ENCODE data around the gene SH3TC1.

The SH3TC1 gene

GRCh38 chr4:8217871-8218270, 18.8 kb downstream of the SH3TC1 start:
- no peak for DNase-seq

DNA sequence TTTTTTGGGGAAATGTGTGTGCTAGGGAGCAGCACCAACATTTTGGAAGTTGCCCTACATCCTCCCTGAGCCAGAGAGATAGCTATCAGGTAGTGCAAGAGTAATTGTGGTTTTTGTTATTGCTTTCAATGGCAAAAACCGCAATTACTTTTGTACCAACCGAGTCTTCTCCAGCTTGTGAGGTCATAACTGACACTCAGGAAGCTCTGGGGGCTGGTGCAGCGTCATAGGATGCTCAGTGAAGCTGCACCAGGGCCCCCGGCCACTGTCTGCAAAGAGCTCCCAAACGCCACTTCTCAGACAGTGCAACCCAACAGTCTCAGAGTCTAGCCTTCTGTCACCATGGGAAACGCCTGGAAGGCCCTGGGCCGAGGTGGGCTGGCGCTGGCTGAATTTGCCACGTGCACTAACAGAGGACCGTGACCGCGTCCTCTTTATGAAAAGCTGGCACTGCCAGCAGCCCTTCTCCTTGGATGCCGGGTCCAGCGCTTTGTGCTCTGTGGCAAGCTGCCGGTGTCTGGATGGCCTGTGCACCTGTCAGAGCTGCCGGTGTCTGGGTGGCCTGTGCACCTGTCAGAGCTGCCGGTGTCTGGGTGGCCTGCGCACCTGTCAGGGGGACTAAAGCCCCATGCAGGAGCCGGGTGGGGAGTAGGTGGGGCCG, 19.4 kb downstream of the SH3TC1 start:
- no peak for DNase-seq

DNA sequence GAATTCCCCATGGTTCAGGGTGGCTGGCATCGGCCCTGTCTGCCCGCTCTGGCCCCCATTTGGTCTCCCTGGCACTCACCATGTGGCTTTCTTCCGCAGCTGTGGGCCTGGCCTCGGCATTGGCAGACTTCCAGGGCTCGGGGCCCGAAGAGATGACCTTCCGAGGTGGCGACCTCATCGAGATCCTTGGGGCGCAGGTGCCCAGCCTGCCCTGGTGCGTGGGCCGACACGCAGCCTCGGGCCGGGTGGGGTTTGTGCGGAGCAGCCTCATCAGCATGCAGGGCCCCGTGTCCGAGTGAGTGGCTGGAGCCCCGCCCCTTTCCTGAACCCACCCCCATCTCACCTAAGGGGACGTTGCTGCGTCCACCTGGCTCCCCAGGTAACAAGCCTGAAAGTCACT, 20.1 kb downstream of the SH3TC1 start:
- no peak for DNase-seq

DNA sequence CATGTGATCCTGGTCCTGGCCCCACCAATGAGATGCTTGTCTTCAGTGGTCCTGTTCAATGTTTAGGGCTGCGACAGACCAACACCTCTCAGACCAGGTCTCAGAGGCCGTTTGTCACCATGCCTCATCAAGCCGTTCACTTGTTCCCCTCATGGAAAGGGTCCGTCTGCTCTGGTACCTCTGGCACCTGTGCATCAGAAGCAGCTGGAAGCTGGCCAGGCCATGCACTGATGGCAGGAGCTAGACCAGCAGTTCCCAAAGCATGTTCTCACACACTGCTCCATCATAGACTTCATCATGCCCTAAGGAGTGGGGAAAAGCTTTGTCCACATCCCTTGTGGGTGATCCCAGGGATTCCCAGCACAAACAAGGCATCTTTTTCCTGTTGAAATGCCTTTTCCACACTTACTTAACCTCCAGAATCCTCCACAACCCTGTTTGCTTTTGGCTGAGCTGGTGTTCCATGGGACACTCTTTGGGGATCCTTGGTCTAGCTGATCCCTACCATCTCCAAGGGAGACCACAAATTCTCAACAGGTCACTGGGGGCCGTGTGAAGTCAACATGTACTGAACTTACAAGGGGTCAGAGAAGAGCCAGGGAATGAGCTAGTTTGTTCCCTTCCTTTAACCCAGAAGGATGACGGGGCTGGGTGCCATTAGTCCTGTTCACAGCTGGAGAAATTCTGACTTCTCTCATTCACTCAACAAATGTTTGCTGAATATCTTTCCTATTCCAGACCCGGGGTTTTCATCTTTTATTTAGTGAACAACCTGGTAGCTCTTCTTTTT, 21.8 kb downstream of the SH3TC1 start:
- DNase-seq: no peak

DNA sequence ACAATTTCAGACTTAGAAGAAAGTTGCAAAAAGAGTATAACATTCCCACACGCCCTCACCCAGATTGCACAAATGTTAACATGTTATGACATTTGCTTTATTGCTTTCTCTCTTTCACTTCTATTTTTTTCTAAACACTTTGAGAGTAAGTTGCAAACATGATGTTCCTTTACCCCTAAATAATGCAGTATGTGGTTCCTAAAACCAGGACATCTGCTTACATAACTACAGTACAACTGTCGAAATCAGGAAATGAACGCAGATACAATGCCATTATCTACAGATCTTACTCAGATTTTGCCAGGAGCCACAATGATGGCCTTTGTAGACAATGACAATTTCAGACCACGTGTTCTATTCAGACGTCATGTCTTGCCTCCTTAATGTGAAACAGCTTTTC, 22.4 kb downstream of the SH3TC1 start:
- DNase-seq: no peak

DNA sequence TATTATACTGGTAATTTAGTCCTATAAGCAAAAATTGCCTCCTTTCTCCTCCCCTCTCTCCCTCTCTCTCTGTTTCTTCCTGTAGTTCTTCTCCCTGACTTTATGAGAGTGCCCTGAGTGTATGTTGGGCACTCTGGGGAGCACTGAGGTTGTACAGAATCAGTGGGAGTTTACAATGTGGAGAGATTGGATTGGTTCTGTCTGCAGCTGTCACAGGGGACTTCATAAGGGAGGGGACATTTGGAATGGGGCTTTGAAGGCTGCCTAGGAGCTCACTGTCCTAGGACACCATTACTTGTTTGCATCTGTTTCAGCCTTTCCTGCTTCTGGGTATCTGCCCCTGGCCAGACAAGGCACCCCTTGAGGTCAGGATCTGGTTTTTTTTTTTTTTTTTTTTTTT, 22.9 kb downstream of the SH3TC1 start:
- DNase-seq: no peak

GRCh38 chr4:8222609-8223388, 23.7 kb downstream of the SH3TC1 start:
- no peak for DNase-seq

GRCh38 chr4:8224267-8224974, 25.3 kb downstream of the SH3TC1 start:
- DNase-seq: no peak

GRCh38 chr4:8224975-8225625, 26.0 kb downstream of the SH3TC1 start:
- no peak for DNase-seq

DNA sequence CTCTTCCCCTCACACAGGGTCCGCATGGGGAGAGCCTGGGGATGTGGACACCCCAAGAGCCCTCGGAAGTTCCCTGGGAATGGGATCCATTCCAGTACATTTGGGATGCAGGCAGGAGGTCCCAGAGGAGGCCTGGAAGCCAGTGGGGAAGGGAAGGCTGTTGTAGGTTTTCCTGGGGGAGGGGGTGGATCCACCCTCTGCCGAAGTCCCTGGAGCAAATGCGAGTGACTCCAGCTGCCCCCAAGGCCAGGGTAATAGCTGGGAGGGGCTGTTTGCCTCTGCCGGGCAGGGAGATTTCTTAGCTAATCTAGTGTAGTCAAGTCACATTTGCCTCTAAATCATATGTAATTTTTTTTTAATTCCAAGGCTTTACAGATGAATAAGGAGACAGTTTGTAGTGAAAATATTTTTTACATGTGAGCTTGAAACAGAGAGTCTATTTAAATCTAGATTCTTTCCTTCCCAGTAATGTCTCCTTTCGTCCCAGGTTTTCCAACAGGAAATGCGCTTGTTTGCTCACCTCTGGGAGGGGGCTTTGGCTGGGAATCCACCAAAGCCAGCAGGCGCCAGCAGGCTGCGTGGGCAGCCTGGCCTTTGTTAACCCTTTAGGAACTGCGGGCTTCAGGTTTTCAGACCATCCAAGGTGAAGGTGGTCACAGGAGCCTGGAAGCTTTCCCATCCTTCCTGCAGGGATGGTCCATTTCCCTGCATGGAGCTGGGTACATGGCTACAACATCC, 26.8 kb downstream of the SH3TC1 start:
- no peak for DNase-seq

GRCh38 chr4:8227201-8227770, 28.2 kb downstream of the SH3TC1 start:
- no peak for DNase-seq

GRCh38 chr4:8227771-8228318, 28.8 kb downstream of the SH3TC1 start:
- no peak for DNase-seq

DNA sequence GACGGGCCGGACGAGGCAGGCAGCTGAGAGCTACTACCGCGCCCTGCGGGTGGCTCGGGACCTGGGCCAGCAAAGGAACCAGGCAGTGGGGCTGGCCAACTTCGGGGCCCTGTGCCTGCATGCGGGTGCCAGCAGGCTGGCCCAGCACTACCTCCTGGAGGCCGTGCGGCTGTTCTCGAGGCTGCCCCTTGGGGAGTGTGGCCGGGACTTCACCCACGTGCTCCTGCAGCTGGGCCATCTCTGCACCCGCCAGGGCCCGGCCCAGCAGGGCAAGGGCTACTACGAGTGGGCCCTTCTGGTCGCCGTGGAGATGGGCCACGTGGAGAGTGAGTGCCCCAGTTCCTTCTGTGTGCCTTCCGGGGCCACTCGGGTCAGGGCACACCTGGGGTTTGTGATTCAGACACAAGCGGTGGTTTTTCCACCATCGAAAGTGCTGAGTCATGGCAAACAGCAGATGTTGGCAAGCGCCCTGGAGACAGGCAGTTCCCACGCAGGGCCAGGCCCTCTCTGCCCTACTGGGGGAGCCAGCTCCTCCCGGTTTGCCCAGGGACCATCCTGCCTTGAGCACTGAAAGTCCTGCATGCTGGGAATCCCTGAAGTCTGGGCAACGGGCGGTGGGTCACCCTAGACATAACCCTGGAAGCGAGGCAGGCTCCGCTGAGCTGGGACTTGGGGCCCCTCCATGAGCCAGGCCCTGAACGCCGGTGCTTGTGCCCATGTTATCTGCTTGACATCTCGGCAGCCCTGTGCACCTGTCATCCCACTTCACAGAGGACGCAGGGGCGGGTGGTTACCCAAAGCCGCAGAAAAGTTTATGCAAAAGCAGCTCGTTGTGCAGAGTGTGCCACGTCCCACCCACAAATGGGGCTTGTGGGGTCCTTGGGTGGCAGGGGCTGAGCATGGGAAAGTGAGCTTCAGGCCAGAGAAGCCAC, 29.5 kb downstream of the SH3TC1 start:
- peak; percentile 85 for DNase-seq

GRCh38 chr4:8229331-8229975, 30.4 kb downstream of the SH3TC1 start:
- peak; percentile 24 for DNase-seq

- no peak for DNase-seq
Measured at GRCh38 chr4:8230033-8230432, 30.9 kb downstream of the SH3TC1 start.

GRCh38 chr4:8230891-8231290, 31.8 kb downstream of the SH3TC1 start:
- no peak for DNase-seq

GRCh38 chr4:8231551-8232049, 32.5 kb downstream of the SH3TC1 start:
- DNase-seq: no peak

DNA sequence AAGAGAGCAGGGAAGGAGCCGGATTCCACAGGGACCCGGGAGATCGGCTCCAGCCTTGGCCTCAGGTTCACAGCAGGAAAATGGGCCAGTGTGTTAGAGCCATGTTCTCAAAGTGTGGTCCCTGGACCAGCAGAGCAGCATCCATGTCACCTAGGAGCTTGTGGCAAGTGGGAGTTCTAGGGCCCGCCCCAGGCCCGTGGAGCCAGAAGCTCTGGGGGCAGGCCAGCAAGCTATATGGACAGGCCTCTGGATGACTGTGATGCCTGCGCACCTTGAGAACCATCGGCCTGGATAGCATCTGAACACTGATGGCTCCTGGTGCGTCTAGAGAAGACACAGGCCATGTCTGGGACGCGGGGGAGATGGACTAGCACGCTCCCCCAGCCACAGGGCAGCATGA, 33.7 kb downstream of the SH3TC1 start:
- DNase-seq: no peak
